Nephron (organoid): Measurements from ENCODE around the gene ABCG1.

Experiments used
- H3K27ac Mint-ChIP-seq, 3 experiments: 2 replicates each; pipeline ENCODE4 v1.8.0; 2020; ENCODE audit warnings: mixed read lengths in 3 of 3, mild to moderate bottlenecking in 2 of 3, moderate library complexity in 1 of 3
- H3K27me3 Mint-ChIP-seq: 2 replicates; pipeline ENCODE4 v1.8.0; 2021; ENCODE audit warnings: low read depth, mild to moderate bottlenecking, moderate library complexity, mixed read lengths
- H3K36me3 Mint-ChIP-seq: 2 replicates; pipeline ENCODE4 v1.8.0; 2020; ENCODE audit warnings: low read depth, mixed read lengths
- H3K4me1 Mint-ChIP-seq: 2 replicates; pipeline ENCODE4 v1.8.0; 2020; ENCODE audit warnings: mixed read lengths
- H3K4me3 Mint-ChIP-seq, 3 experiments: 2 replicates each; pipeline ENCODE4 v1.8.0; 2020; ENCODE audit warnings: mild to moderate bottlenecking in 3 of 3, mixed read lengths in 3 of 3, moderate library complexity in 2 of 3
- H3K9me3 Mint-ChIP-seq: 2 replicates; pipeline ENCODE4 v1.8.0; 2020; ENCODE audit warnings: mixed read lengths
- TF ChIP-seq, protein P1 (sequence below), 3 experiments: fragments of 200-600 bp; sonication (generic); IDR thresholded peaks; one replicate each; pipeline ENCODE4 v1.5.0; 2021; ENCODE audit warnings: antibody characterized with exemption in 3 of 3; ENCODE audit not compliant: unreplicated experiment in 3 of 3

Gene ABCG1

DNA sequence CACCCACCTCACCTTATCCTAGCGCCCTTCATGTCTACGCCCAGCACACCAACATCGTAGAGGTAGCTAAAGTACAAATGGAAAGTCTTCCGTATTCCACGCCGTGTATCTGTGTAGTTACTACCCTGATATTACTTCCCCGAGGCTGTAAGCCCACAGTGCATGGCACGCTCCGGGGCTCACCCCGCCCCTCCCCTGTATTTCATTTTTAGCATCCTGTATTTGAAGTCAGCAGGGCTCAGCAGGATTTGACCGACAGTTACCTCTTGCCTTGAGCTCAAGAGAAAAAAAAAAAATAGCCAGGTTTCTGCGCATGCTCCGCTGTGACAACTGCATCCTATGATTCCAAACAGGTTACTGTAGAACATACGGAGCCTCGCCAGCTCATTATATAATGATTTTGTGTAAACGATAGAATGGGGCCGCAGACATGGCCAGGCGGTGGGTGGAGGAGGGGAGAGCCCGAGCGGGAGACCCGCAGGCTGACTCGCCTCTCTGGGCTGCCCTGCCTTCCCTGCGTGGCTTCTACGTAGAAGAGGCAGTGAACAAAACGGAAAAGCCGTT, 1.3 kb downstream of the ABCG1 start:
- Mint-ChIP-seq H3K9me3 (peaks cover 13% of the 10 kb centered on the region), H3K4me1 (peaks cover 15% of the 10 kb centered on the region), H3K27ac (peak overlapping the region in 2 of 3 experiments; percentile 14 to 58), H3K27me3 (peaks cover 61% of the 10 kb centered on the region), H3K36me3 (no peaks in the 10 kb centered on the region), H3K4me3 (peak overlapping the region; percentile 81 to 88 (median 84))
- TF ChIP-seq, protein P1, sequence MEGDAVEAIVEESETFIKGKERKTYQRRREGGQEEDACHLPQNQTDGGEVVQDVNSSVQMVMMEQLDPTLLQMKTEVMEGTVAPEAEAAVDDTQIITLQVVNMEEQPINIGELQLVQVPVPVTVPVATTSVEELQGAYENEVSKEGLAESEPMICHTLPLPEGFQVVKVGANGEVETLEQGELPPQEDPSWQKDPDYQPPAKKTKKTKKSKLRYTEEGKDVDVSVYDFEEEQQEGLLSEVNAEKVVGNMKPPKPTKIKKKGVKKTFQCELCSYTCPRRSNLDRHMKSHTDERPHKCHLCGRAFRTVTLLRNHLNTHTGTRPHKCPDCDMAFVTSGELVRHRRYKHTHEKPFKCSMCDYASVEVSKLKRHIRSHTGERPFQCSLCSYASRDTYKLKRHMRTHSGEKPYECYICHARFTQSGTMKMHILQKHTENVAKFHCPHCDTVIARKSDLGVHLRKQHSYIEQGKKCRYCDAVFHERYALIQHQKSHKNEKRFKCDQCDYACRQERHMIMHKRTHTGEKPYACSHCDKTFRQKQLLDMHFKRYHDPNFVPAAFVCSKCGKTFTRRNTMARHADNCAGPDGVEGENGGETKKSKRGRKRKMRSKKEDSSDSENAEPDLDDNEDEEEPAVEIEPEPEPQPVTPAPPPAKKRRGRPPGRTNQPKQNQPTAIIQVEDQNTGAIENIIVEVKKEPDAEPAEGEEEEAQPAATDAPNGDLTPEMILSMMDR (IDR thresholded peaks at IDR 0.05; ENCODE audit: unreplicated experiment in 3 of 3) = no peak

DNA sequence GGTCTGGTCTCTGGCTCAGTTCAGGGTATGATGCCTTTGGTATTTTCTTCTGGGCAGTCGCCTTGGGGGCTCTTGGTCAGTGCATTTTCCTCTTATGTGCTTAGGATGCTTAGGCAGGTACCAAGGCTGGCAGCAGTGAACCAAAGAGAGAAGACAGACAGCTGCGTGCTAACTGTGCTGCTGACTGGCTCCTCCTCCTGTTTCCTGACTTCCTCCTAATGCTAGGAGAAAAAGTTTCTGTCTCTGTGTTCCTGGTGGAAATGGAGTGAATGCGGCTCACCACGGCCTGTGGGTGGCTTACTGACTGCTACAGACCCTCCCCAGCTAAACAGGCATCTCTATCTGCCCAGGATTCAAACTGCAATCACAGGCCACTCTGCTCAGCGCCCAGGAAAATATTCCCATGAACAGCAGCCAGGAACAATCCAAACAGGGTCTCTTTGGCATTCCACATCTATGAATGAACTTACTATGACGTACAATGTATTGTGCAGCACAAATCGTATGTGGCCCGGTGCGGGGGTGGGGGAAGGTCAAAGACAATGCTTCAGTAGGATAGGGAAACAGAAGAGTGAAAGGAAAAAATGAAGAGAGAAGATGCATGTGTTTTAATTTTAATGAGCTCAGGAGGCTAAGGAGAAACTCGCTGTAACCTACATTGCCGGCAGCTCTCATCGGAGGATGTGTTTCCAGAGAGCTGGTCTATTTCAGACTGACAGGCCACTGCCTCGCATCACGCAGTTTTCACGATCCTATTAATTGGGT, 2.8 kb downstream of the ABCG1 start:
- H3K27me3 Mint-ChIP-seq = peaks cover 65% of the 10 kb centered on the region
- peaks cover 29% of the 10 kb centered on the region for H3K4me1 Mint-ChIP-seq
- H3K27ac Mint-ChIP-seq = no peak overlapping the region
- H3K36me3 Mint-ChIP-seq = no peaks in the 10 kb centered on the region
- TF ChIP-seq, protein P1 (IDR thresholded peaks at IDR 0.05; ENCODE audit: unreplicated experiment in 3 of 3) = no peak
- peaks cover 6% of the 10 kb centered on the region for H3K9me3 Mint-ChIP-seq
- H3K4me3 Mint-ChIP-seq = peak overlapping the region in 2 of 3 experiments; percentile 7 to 43

DNA sequence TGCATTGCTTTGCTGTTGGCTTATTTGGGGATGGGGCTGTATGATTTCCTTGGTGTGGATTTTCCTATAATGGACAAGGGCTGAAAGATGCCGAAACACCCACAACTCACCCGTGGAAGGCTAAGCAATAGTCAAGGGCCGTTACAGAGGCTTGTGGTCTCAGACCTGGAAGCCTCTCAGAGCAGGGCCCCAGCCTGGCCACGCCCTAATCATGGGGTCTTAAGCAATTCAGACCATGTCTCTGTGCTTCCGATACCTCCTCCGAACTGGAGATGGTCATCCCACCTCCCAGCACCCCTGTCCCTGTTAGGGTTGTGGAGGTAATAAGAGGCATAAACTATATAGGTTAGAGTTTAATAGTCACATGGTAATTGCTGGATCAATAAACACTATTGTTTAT, 3.4 kb downstream of the ABCG1 start:
- peaks cover 61% of the 10 kb centered on the region for H3K27me3 Mint-ChIP-seq
- H3K4me3 Mint-ChIP-seq = no peak overlapping the region
- no peaks in the 10 kb centered on the region for H3K36me3 Mint-ChIP-seq
- peaks cover 33% of the 10 kb centered on the region for H3K4me1 Mint-ChIP-seq
- H3K9me3 Mint-ChIP-seq = peaks cover under 1% of the 10 kb centered on the region
- TF ChIP-seq, protein P1 (IDR thresholded peaks at IDR 0.05; ENCODE audit: unreplicated experiment in 3 of 3) = no peak
- H3K27ac Mint-ChIP-seq = no peak overlapping the region

DNA sequence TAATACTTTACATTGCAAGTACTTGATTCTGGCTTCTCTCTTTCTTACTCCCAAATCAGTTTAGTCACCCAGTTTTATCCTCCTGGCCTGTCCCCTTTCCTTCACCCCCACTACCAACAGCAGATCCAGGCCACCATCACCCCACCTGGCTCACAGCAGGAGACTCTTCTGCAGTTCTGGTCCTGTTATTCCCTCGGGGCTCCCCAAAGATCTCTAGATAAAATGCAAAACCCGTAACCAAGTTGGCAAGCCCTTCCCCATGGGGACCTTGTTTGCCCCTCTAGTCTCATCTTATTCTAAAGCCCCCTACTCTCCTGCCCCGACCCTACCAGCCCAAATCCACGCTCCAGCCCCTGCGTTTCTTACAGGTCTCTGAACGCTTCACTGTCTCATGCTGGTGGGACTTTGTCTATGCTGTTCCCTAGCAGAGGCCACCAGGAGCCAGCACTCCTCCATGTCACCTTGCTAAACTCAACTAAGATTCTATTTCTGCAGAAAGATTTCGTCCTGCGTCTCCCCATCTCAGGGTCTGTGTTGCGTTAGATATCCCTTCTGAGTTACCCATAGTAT, 4.0 kb downstream of the ABCG1 start:
- TF ChIP-seq, protein P1 (IDR thresholded peaks at IDR 0.05; ENCODE audit: unreplicated experiment in 3 of 3) = no peak
- Mint-ChIP-seq H3K4me1 (peaks cover 33% of the 10 kb centered on the region), H3K9me3 (no peaks in the 10 kb centered on the region), H3K27me3 (peaks cover 61% of the 10 kb centered on the region), H3K36me3 (no peaks in the 10 kb centered on the region), H3K27ac (no peak overlapping the region), H3K4me3 (no peak overlapping the region)

DNA sequence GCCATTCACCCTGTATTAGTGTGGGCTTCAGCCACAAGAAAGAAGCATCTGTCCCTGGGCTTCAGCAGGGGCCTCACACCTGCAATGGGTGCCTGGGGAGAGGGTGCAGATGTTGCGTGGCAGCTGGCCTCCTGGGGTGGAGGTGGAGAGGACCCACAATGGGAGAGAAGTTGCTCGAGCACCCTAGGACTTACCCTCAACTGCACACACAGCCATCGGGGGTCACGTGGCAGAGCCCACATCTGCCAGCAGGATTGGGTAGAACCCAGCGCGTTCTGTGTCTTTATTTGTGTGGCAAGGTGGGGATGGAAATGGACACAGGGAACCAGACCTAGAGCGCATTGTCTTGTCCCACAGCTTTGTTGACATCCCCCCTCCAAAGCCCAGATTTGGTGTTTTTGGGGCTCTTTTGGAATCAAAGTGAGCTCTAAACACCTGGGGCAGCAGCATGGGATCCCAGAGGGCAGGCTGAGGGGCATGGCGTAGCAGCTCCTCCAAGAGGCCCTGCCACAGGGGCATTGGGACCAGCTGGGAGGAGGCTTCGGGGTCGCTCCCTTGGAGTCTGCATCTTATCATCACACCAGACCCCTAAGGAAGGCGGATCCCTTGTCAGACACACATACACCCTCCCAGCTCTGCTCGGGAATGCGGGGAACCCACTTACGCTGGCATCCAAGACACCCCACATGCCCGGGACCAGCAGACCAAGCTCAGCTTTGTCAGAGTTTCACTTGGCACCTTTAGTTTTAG, 5.1 kb downstream of the ABCG1 start:
- H3K27me3 Mint-ChIP-seq = peaks cover 60% of the 10 kb centered on the region
- H3K4me3 Mint-ChIP-seq = no peak overlapping the region
- H3K27ac Mint-ChIP-seq = no peak overlapping the region
- no peaks in the 10 kb centered on the region for H3K9me3 Mint-ChIP-seq
- TF ChIP-seq, protein P1 (IDR thresholded peaks at IDR 0.05; ENCODE audit: unreplicated experiment in 3 of 3) = no peak
- peaks cover 33% of the 10 kb centered on the region for H3K4me1 Mint-ChIP-seq
- H3K36me3 Mint-ChIP-seq = no peaks in the 10 kb centered on the region
